Measurements from ENCODE around the gene KRCC1.

GRCh38 chr2:88028931-88029330 is 26.7 kb downstream of the KRCC1 start:
- no peak for TF ChIP-seq CTCF (IDR thresholded peaks at IDR 0.05)
- no peak for TF ChIP-seq POLR2A (IDR thresholded peaks at IDR 0.05)
